H9 (cell line): ENCODE data around the gene PDS5B. TPM values are rescaled to one million over a fixed set of nuclear protein-coding genes. Genes with fewer than 3 reads are reported as not detected.

ENCODE experiments used
- DNase-seq: peaks from one replicate; pipeline ENCODE4 v3.0.0-alpha.2; 2017
- H2AFZ ChIP-seq: one replicate; pipeline ENCODE4 v1.6.1; 2013; ENCODE audit warnings: mild to moderate bottlenecking, low read length, control low read depth, moderate library complexity
- H2AK5ac ChIP-seq: 2 replicates; pipeline ENCODE4 v1.6.1; 2013; ENCODE audit warnings: low read length, control low read depth, mixed read lengths; ENCODE audit not compliant: insufficient read length
- H2BK120ac ChIP-seq: one replicate; pipeline ENCODE4 v1.6.1; 2013; ENCODE audit warnings: low read depth, mild to moderate bottlenecking, low read length, control low read depth, inconsistent platforms; ENCODE audit not compliant: poor library complexity, severe bottlenecking
- H2BK12ac ChIP-seq: 2 replicates; pipeline ENCODE4 v1.6.1; 2013; ENCODE audit warnings: low read length, control low read depth, mixed read lengths, low read depth; ENCODE audit not compliant: insufficient read length
- H2BK15ac ChIP-seq: 2 replicates; pipeline ENCODE4 v1.6.1; 2013; ENCODE audit warnings: low read depth, low read length, control low read depth
- H2BK20ac ChIP-seq: one replicate; pipeline ENCODE4 v1.6.1; 2013; ENCODE audit warnings: low read depth, mild to moderate bottlenecking, low read length, control low read depth, inconsistent platforms; ENCODE audit not compliant: poor library complexity, severe bottlenecking
- H2BK5ac ChIP-seq: 2 replicates; pipeline ENCODE4 v1.6.1; 2013; ENCODE audit warnings: low read length, control low read depth, mixed read lengths; ENCODE audit not compliant: insufficient read length
- H3K14ac ChIP-seq: 2 replicates; pipeline ENCODE4 v1.6.1; 2013; ENCODE audit warnings: low read length, control low read depth; ENCODE audit not compliant: insufficient read depth
- H3K18ac ChIP-seq: 2 replicates; pipeline ENCODE4 v1.6.1; 2013; ENCODE audit warnings: low read depth, mild to moderate bottlenecking, mixed read lengths, low read length, control low read depth; ENCODE audit not compliant: insufficient read length
- H3K23ac ChIP-seq: 2 replicates; pipeline ENCODE4 v1.6.1; 2013; ENCODE audit warnings: low read length, control low read depth, mixed read lengths, low read depth; ENCODE audit not compliant: insufficient read length
- H3K23me2 ChIP-seq: 2 replicates; pipeline ENCODE4 v1.6.1; 2013; ENCODE audit warnings: low read depth, mild to moderate bottlenecking, mixed read lengths, low read length, control low read depth; ENCODE audit not compliant: insufficient read length, poor library complexity, severe bottlenecking
- H3K27ac ChIP-seq: 2 replicates; pipeline ENCODE4 v1.5.1; 2013; ENCODE audit warnings: low read length, control low read depth, mixed read lengths, low read depth; ENCODE audit not compliant: insufficient read length
- H3K27me3 ChIP-seq: 2 replicates; pipeline ENCODE4 v1.6.1; 2013; ENCODE audit warnings: low read length, control low read depth, inconsistent platforms; ENCODE audit not compliant: insufficient read depth
- H3K4ac ChIP-seq: 2 replicates; pipeline ENCODE4 v1.6.1; 2013; ENCODE audit warnings: low read depth, mild to moderate bottlenecking, control low read depth, inconsistent platforms, low read length, moderate library complexity
- H3K4me1 ChIP-seq: 2 replicates; pipeline ENCODE4 v1.6.1; 2013; ENCODE audit warnings: low read length, control low read depth, inconsistent platforms; ENCODE audit not compliant: insufficient read depth
- H3K4me2 ChIP-seq: 2 replicates; pipeline ENCODE4 v1.6.1; 2013; ENCODE audit warnings: low read length, control low read depth, mixed read lengths; ENCODE audit not compliant: insufficient read length, insufficient read depth
- H3K56ac ChIP-seq: 2 replicates; pipeline ENCODE4 v1.6.1; 2013; ENCODE audit warnings: low read depth, mild to moderate bottlenecking, mixed read lengths, low read length, control low read depth; ENCODE audit not compliant: insufficient read length
- H3K79me1 ChIP-seq: 2 replicates; pipeline ENCODE4 v1.6.1; 2013; ENCODE audit warnings: low read depth, mild to moderate bottlenecking, moderate library complexity, low read length, control low read depth, inconsistent platforms; ENCODE audit not compliant: insufficient read depth, poor library complexity, severe bottlenecking
- H3K79me2 ChIP-seq: 2 replicates; pipeline ENCODE4 v1.6.1; 2013; ENCODE audit warnings: low read length, control low read depth, inconsistent platforms; ENCODE audit not compliant: insufficient read depth
- H3K9ac ChIP-seq: 2 replicates; pipeline ENCODE4 v1.6.1; 2013; ENCODE audit warnings: low read length, control low read depth, mixed read lengths; ENCODE audit not compliant: insufficient read length; ENCODE audit errors: extremely low read depth
- H3K9me3 ChIP-seq: one replicate; pipeline ENCODE4 v1.6.1; 2013; ENCODE audit warnings: low read depth, low read length, inconsistent platforms; ENCODE audit not compliant: control insufficient read depth
- H3T11ph ChIP-seq: one replicate; pipeline ENCODE4 v1.6.1; 2013; ENCODE audit warnings: mild to moderate bottlenecking, low read length, control low read depth, inconsistent platforms
- H4K20me1 ChIP-seq: one replicate; pipeline ENCODE4 v1.6.1; 2013; ENCODE audit not compliant: control insufficient read depth, insufficient read length, insufficient read depth
- H4K5ac ChIP-seq: 2 replicates; pipeline ENCODE4 v1.6.1; 2013; ENCODE audit warnings: low read depth, mild to moderate bottlenecking, mixed read lengths, low read length, control low read depth; ENCODE audit not compliant: insufficient read length
- H4K8ac ChIP-seq: replicated peaks from 2 replicates; pipeline ENCODE4 v1.6.1; 2013; ENCODE audit warnings: low read length, control low read depth, mixed read lengths, low read depth; ENCODE audit not compliant: insufficient read length
- H4K91ac ChIP-seq: 2 replicates; pipeline ENCODE4 v1.6.1; 2013; ENCODE audit warnings: low read depth, mild to moderate bottlenecking, moderate library complexity, mixed read lengths, low read length, control low read depth; ENCODE audit not compliant: insufficient read length
- H3K27ac Mint-ChIP-seq, 3 experiments: 2 replicates in 2 of 3; 3 replicates in 1 of 3; pipeline ENCODE4 v1.8.0; 2020 to 2021; ENCODE audit warnings: mixed read lengths in 3 of 3, mild to moderate bottlenecking in 1 of 3, moderate library complexity in 1 of 3
- H3K27me3 Mint-ChIP-seq: 2 replicates; pipeline ENCODE4 v1.8.0; 2021; ENCODE audit warnings: low read depth, mild to moderate bottlenecking, moderate library complexity, mixed read lengths
- H3K36me3 Mint-ChIP-seq, 3 experiments: 2 replicates in 2 of 3; 3 replicates in 1 of 3; pipeline ENCODE4 v1.8.0; 2020 to 2021; ENCODE audit warnings: low read depth in 3 of 3, mixed read lengths in 3 of 3; ENCODE audit not compliant: insufficient read depth in 1 of 3
- H3K4me1 Mint-ChIP-seq, 2 experiments: 2 replicates each; pipeline ENCODE4 v1.8.0; 2020; ENCODE audit warnings: mixed read lengths in 2 of 2
- H3K4me3 Mint-ChIP-seq, 2 experiments: 2 replicates in 1 of 2; 3 replicates in 1 of 2; pipeline ENCODE4 v1.8.0; 2020 to 2021; ENCODE audit warnings: mild to moderate bottlenecking in 2 of 2, mixed read lengths in 2 of 2, moderate library complexity in 1 of 2
- H3K9me3 Mint-ChIP-seq, 2 experiments: 2 replicates in 1 of 2; 3 replicates in 1 of 2; pipeline ENCODE4 v1.8.0; 2020; ENCODE audit warnings: mild to moderate bottlenecking in 2 of 2, mixed read lengths in 2 of 2, moderate library complexity in 1 of 2
- WGBS: extraction: QIAGEN DNeasy Blood & Tissue Kit; methylation state at CpG from one replicate; pipeline ENCODE4 v1.1.7; 2013; ENCODE audit warnings: missing lambda C conversion rate, low lambda C conversion rate, mixed read lengths; ENCODE audit not compliant: insufficient read length; ENCODE audit errors: extremely low coverage; 5-methylcytosine and 5-hydroxymethylcytosine counted together
- total RNA-seq: library from RNA; stranded (reverse); gene quantifications from 2 replicates; pipeline ENCODE4 v1.2.1, GENCODE V29; 2021
- TF ChIP-seq, protein P1 (sequence below): fragments of 200-600 bp; sonication (generic); conservative IDR thresholded peaks from 3 replicates; pipeline ENCODE4 v1.8.0; 2021; ENCODE audit warnings: antibody characterized with exemption, mild to moderate bottlenecking

Gene PDS5B
- total RNA-seq, 1 experiment from 2014 or later: 50.0 TPM

DNA sequence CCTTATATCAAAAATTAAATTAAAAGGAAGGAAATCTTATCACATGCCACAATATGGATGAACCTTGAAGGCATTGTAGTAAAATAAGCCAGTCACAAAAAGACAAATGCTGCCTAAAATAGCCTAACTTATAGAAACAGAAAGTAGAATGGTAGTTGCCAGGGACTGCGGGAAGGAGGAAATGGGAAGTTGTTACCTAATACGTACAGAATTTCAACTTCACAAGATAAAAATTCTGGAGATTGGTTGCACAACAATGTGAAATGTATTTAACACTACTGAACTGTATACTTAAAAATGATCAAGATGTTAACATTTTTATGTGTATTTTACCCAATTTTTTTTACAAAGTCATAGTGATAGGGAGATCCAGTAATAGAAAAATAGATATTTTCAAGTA is 37.4 kb upstream of the PDS5B start:
- Histone ChIP-seq H3K18ac (no peak overlapping the region), H4K91ac (no peak overlapping the region), H2AFZ (no peak overlapping the region), H3K27ac (no peak overlapping the region), H3K56ac (no peak overlapping the region), H4K5ac (no peak overlapping the region), H2AK5ac (no peak overlapping the region), H2BK20ac (no peak overlapping the region), H4K8ac (no peak overlapping the region), H2BK15ac (no peak overlapping the region), H3K23ac (no peak overlapping the region), H3K4me1 (no peaks in the 10 kb centered on the region), H2BK12ac (no peak overlapping the region), H3T11ph (no peak overlapping the region), H3K14ac (no peak overlapping the region), H3K79me1 (no peaks in the 10 kb centered on the region), H2BK5ac (no peak overlapping the region), H3K23me2 (no peaks in the 10 kb centered on the region), H3K4ac (no peak overlapping the region), H3K9ac (no peak overlapping the region), H3K4me2 (no peak overlapping the region), H3K79me2 (no peaks in the 10 kb centered on the region), H4K20me1 (no peaks in the 10 kb centered on the region), H3K9me3 (no peaks in the 10 kb centered on the region), H3K27me3 (no peaks in the 10 kb centered on the region), H2BK120ac (no peak overlapping the region)
- TF ChIP-seq, protein P1, sequence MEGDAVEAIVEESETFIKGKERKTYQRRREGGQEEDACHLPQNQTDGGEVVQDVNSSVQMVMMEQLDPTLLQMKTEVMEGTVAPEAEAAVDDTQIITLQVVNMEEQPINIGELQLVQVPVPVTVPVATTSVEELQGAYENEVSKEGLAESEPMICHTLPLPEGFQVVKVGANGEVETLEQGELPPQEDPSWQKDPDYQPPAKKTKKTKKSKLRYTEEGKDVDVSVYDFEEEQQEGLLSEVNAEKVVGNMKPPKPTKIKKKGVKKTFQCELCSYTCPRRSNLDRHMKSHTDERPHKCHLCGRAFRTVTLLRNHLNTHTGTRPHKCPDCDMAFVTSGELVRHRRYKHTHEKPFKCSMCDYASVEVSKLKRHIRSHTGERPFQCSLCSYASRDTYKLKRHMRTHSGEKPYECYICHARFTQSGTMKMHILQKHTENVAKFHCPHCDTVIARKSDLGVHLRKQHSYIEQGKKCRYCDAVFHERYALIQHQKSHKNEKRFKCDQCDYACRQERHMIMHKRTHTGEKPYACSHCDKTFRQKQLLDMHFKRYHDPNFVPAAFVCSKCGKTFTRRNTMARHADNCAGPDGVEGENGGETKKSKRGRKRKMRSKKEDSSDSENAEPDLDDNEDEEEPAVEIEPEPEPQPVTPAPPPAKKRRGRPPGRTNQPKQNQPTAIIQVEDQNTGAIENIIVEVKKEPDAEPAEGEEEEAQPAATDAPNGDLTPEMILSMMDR: no peak
- Mint-ChIP-seq H3K36me3 (no peaks in the 10 kb centered on the region), H3K4me3 (no peak overlapping the region), H3K27me3 (no peaks in the 10 kb centered on the region), H3K4me1 (no peaks in the 10 kb centered on the region), H3K9me3 (no peaks in the 10 kb centered on the region; a peak in 1 of 5 replicates), H3K27ac (no peak overlapping the region)
- WGBS: no CpG with 5 or more reads among the region's 2 CpGs
- DNase-seq: no peak
